NCI-H187 (cell line): Measurements from ENCODE around the gene RUBCNL.
"Not testable (repeated sequence)": the region's sequence is repeated elsewhere in the genome, so short reads cannot be mapped to it uniquely, and the experiment has no call there.

Source experiments
- DNase-seq, 2 experiments: peaks; one replicate each; lab custom pipeline; 2025; lab: John Stamatoyannopoulos, UW

The RUBCNL gene

DNA sequence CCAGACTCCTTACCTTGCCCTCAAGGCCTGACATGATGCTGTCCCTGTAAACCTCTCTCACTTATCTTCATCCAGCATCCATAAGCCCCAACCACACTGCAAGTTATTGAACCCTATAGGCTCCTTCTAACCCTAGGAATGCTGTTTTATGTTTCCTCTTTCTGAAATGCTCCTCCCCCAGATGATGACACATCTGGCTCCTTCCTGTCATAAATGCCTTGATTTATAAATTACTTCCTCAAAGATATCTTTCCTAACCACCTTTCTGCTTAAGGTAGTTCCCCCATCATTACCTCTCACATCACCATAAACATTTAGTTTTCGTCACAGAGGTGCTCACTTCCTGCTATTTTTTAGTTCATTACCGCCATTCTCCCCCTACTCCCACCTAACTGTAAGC is 12.3 kb downstream of the RUBCNL start:
- no peak for DNase-seq

DNA sequence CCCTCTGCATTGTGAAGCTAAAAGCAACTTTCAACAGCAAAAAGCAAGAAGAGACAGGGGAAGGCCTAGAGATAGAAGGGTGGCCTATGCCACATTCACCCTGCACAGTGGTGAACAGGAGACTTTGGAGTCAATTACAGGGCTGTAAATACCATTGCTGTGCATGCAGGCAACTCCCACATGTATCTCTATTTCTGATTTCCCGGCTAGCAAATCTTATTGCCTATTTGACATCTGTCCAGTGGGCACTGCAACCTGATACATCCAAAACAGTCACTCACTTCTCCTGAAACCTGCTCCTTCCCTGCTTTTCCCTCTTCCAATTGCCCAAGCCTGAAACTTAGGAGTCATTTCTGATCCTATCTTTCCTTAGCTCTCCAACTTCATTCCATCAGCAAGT is 13.4 kb downstream of the RUBCNL start:
- no peak for DNase-seq

DNA sequence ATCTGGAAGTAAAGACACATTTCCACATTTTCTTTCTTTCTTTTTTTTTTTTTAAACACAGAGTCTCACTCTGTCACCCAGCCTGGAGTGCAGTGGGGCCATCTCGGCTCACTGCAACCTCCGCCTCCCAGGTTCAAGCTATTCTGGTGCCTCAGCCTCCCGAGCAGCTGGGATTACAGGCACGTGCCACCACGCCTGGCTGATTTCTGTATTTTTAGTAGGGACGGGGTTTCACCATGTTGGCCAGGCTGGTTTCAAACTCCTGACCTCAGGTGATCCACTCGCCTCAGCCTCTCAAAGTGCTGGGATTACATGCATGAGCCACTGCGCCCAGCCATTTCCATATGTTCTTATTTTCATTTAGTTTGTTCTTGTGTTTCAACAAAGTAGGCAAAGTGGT is 14.1 kb downstream of the RUBCNL start:
- DNase-seq, result not testable (repeated sequence)

DNA sequence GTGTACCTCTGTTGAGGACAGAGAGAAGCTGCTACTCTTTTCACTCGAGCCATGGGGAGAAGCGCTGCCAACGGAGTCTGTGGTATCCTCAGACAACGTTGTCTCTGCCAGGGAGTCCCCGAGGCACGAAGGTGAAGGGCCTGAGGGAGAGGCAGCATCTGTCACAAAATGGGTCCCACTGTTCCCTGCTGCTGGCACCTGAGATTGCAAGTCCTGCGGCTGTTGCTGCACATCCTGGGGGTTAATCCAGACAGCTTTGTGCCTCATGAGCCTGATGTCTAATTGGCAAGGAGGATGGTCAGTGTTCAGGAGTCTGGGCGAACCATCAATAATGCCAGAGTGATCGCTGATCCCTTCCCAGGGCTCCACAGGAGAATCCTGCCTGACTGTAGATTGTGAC is 15.0 kb downstream of the RUBCNL start:
- DNase-seq, result no peak

DNA sequence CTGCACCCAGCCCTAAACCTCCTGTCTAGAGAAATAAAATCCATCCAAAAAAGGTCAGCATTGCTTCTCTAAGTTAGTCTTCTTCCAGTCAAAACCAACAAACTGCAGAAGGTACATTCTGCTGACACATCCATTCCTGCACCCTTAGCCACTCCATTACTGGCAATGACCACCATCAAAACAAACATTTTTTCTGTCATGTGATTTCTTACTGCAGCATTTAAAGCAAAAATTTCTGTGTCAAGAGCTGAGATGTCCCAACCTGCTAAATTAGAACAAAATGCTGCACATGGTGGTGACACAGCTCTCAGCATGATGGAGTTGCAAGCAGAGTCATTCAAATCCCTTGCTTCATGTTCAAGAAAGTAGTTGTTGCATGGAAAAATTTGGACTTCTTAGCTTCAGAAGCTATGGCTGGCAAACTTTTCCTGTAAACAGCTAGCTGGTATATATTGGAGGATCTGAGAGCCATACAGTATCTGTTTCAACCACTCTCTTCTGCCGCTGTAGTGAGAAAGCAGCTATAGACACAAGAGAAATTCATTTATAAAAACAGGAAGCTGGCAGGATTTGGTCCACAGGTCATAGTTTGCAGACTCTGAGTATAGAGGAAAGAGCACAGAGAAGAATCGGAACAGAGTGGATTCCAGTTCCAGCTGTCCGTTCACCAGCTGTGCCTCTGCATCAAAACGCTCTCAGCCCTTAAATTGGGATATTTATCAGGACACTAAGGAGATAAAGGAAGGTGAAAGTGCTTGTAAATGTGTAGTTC is 17.4 kb downstream of the RUBCNL start:
- DNase-seq, result no peak

DNA sequence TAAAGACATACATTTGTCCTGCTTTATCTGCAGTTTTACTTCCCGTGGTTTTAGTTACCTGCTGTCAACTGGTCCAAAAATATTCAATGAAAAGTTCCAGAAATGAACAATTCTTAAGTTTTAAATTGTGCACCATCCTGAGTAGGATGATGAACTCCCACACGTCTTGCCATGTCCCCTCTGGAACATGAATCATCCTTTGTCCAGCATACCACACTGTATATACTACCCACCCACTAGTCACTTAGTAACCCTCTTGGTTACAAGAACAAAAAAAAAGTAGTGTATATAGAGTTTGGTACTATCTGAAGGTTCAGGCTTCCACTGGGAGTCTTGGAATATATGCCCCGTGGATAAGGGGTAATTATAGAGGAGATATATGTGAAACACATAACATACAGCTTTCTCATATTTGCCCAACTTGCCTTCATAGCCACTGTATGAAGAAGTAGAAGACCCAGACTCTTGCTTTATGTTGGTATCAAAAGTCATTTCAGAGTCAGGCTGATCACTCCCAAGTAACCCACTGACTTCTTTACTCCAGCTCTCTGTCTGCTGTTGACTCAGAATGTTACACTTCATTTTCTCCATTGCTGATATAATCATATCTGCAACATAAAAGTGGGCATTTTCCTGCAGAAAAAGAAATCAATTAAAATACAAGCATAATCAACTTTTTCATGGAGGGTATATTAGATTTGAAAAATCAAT is 19.3 kb downstream of the RUBCNL start:
- no peak for DNase-seq

DNA sequence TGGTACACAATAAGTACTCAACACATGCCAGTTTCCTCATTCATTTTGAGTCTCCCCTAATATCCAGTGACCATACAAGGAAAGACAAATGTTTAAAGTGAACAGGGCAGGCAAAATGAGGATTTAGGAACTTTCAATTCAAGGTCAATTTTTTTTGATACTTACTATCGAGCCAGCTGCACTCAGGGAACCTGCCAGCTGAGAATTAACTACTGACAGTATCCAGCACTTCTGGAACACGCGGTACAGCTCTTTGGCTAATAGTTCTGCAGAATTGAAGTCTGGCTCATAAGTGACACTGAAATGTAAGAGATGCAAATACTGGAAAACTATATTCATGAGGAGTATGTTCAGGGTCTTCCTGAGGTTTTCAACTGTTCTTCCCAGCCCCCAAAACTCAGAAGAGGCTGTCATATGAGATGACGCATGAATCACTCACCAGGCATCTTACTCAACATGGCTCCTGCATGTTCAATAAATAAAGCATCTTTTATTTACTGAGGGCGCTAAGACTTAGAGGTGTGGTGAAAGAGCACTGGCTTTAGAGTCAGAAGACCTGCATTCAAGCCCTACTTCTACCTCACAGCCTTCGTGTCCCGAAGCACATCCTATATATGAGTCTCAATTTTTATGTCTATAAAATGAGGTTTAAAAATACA is 25.6 kb downstream of the RUBCNL start:
- no peak for DNase-seq

DNA sequence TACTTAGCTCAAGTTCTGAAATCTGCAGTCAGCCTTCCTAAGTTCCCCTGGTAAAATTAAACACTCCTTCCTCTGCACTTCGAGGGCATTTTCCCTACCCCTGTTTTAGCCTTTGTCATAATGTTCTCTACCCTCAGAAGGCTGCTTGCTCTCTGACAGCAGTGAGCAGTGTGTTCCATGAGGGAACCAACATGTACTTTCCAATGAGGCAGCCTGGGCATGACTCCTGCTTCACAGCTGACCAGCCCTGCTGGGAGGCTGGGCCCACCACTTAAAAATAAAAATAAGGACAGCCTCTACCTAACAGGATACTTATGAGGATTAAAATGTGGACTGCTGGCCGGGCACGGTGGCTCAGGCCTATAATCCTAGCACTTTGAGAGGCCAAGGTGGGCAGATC is 26.4 kb downstream of the RUBCNL start:
- no peak for DNase-seq

DNA sequence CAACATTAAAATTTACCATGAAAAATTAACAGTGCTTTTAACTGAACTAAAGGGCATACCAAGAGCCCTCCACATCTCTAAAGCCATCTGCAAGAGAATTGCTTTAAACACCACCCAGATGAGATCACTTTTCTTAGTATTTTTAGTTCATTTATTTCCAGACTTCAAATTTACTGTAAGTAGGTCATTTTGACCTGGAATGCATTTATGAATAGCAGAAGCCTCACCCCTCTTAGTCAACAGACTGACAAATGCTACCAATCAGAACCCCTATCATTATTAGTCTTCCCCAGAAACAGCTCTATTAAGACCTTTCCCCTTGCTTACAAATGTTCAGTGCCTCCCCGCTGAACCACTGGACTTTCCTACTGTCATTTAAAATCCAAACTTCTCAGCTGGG is 27.3 kb downstream of the RUBCNL start:
- DNase-seq, result no peak

DNA sequence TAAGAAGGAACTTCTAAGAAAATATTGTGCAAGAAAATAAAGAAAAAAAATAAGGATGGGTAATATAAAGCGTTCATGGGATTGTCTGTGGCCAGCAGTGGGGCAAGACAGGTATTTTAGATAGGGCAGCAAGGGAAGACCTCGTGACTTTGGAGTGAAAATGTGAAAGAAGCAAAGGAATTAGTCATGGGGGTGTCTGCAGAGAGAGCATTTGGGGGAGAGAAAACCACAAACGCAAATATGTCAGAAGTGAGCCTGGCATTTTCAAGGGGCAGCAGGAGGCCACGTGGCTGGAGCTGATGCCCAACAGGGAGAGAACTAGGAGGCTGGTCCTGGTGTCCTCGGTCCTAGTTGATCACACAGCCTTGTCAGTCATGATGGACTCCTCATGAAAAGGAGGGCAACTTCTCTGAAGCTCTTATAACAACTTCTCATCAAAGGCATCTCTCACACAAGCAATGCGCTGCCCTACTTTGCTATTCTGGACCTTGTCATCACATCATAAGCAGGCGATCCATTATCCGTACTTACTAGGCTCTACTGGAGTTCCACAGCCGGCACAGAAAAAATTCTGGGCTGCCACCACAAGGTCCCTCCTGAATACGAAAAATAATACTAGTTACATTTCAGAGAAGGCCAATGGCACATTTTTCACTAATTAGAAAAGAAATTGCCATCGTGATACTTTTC is 31.0 kb downstream of the RUBCNL start:
- DNase-seq, result no peak

DNA sequence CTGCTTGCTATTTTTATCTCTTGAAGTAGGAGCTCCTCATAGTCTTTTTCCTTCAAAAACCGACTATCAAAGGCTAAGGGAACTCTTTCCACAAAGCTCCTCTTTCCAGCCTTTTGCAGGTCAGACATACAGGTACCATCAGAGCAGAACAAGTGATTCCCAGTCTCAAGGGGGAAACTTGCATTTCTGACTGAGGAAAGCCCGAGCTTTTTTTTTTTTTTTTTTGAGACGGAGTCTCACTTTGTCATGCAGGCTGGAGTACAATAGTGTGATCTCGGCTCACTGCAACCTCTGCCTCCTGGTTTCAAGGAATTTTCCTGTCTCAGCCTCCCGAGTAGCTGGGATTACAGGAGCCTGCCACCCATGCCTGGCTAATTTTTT is 32.0 kb downstream of the RUBCNL start:
- DNase-seq, result no peak

DNA sequence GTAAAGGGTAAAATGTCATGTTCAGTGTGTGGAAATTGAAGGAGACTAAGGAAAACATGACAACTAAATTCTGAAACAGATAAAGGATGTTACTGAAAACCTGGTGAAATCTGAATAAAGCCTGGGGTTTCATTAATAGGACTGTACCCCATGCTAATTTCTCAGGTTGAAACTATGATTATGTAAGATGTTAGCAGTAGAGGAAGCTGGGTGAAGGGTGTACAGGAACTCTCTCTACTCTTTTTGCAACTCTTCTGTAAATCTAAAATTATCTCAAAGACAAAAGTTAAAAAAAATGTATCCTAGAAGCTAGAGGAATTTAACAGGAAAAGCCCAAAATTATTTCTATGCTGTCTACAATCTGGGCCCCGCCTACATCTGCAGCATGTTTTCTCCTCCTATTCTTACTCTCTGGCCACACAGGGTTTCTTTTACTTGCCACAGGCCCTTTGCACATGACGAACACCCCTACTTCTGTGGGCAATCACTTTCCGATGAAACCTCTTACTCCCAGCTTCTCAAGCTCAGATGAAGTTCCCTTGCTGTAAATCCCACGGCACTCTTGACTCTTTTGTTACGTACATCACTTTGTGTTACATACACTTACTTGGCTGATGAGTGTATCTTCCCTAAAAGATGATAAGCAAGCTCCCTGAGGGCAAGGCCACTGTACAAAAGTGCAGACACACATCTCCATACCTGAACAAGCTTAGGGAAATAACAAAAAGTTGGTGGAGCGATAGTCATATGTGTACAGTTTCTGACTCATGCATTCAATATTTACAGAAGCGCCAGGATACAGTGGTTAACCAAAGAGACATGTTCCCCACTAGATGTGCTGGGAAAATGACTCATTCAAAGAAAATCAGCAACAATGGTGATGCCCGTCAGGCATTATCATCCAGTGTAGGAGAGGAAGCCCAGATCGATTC is 32.6 kb downstream of the RUBCNL start:
- no peak for DNase-seq

DNA sequence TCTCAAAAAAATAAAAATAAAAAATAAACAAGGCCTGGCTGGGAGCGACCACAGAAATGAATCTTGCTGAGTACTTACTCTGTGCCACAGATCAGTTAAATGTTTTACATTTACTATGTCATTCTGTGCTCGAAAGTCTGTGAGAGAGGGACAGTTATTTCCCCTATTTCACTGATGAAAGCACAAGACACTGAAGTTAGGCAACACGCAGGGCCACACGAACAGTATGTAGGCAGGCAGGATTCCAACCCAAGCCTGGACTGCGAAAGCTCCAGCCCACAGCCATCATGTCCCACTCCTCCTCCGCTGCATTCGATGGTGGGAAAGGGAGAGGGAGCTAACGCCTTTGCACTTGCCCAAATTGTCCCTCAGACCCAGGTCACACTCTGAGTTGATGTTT is 34.2 kb downstream of the RUBCNL start:
- DNase-seq, result no peak

DNA sequence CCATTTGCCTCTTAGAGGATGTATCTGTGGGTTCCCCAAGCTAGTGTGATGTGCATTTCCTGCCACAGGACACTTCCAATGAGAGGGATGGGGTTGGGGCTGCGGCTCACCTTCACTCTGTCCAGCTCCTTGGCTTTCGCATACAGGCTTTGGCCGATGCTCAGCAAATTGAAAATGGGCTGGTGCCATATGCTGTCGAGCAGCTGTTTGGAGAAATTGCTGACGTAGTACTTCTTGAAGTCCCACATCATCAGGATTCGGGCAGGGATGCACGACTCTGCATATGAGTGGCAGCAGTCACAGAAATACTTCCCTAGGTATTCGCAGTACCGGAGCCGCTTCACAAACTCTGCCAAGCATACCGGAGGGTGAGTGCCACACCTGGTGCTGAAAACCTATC is 37.0 kb downstream of the RUBCNL start:
- no peak for DNase-seq

DNA sequence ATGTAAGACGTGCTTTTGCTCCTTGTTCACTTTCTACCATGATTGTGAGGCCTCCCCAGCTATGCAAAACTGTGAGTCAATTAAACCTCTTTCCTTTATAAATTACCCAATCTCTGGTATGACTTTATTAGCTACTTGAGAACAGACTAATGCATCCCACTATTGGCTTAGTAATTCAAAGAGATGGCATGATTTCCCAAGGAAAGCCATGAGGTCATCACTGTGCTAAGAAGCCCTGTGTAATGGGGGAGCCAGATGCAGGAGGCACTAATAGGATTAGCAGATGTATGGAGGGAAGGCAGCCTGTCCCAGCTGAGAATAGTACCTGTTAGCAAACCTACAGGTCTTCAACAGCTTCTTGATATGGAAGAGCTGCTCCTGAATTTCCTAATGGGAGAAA is 38.1 kb downstream of the RUBCNL start:
- no peak for DNase-seq

DNA sequence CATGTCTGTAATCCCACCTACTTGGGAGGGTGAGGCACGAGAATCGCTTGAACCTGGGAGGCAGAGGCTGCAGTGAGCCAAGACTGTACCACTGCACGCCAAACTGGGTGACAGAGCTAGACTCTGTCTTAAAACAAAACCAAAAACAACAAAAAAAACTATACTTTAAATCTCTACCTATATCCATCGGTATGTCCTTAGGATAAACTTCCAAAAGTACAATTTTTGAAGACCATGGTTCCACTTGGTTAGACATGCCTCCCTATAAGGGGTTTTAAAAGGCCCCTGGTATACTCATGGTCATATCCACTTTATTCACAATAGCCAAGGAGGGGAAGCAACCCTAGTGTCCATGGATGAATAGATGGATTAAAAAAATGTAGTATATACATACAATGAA is 39.8 kb downstream of the RUBCNL start:
- DNase-seq, result no peak

DNA sequence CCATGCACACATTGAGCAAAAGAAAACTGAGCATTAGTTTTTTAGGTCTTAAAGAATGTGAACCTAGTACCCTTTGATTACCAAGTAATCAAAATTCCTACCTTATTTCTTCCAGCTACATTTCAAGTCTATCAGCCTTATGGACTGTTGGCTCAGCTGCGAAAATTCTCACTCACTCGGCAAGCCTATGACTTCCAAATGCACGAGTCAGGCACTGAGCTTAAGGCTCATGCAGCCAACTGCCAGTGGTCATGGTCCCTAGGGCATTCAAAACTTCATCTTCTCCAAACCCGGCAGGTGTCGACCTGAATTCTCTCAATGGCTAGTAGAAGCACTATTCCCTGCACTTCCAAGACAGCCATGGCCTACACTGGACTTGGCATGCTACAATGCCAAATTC is 41.2 kb downstream of the RUBCNL start:
- DNase-seq, result no peak

DNA sequence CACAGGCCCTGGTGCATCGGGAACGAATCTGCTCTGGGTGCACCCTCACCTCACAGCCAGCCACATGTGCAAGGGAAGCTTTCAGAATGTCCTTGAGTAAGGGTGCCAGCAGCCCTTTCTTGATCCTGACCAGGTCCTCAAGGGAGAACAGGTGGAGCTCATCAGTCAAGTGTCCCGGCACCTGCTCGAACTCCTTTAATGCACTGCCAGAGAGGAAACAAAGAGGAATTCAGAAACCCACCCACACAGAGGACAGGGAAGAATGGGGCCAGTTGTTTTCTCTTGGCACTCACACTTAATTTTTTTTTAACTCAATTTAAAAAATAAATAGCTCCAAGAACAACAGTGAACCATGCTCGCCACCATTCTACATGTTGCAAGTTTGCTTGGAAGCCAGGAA is 41.7 kb downstream of the RUBCNL start:
- peak in 1 of 2 experiments; percentile 13 for DNase-seq

DNA sequence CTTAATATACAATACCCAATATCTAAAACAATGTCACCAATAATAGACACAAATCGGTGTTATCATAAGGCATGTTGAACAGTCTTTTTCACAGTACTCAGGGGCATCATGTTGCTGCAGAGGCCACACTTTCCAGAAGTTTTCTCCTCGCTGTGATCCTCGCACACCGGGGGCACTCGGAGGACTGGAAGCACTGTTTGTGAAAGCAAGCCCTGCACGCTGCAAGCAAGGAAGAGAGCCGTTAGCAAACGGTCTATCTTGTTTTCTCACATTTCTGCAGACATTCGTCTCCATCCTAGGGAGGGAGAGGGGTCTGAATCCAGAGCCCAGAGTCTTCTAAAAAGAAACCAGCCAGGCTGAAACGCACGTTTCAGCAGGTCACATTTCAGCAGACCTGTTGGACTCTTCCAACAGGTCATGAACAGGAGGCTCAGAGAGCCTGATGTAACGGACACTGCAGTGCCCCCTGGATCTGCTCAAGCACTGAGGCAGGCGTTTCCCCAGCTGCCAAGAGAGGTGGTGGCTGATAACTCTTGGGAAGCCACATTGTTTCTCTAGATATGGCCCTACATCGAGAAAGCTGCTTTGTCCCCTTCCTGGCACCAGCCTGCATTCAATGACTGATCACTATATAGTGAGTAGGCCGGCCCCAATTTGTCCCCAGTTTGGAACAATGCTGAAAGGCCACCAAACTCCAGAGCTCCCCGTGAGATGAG is 43.6 kb downstream of the RUBCNL start:
- DNase-seq, result no peak

DNA sequence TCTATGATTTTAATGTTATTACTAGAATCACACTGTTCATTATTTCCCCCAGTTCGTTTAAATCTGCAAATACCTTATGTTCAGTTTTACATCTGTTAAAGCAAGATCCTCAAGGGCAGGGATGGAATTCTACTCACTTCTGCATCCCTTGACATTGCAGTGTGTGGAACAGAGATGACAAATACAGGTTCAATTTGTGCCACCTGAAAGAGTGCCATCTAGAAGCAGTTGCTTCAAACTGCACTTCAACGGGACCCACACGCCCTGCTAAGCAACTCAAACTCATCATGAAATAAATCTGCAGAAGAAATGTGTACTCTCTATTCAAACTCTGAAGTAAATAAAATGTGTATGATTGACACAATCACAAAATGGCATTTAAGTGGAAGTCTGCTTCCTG is 44.5 kb downstream of the RUBCNL start:
- DNase-seq, result no peak
